Mesodermal cell (in vitro differentiated cells): Measurements from ENCODE around the gene OGFOD3.

ENCODE experiments used
- H3K27ac ChIP-seq: 2 replicates; pipeline ENCODE4 v1.7.0; 2013; ENCODE audit warnings: mild to moderate bottlenecking, low read depth, low read length, moderate library complexity; ENCODE audit not compliant: severe bottlenecking
- H3K36me3 ChIP-seq: 2 replicates; pipeline ENCODE4 v1.7.1; 2013; ENCODE audit warnings: mild to moderate bottlenecking, low read length, moderate library complexity; ENCODE audit not compliant: control insufficient read depth, insufficient read depth
- H3K4me1 ChIP-seq: one replicate; pipeline ENCODE4 v1.7.1; 2013; ENCODE audit warnings: mild to moderate bottlenecking, low read length; ENCODE audit not compliant: insufficient read depth, control insufficient read depth, poor library complexity, severe bottlenecking
- H3K4me3 ChIP-seq: 2 replicates; pipeline ENCODE4 v1.7.0; 2013; ENCODE audit warnings: low read length, control low read depth, mild to moderate bottlenecking; ENCODE audit not compliant: insufficient read depth, poor library complexity, severe bottlenecking; ENCODE audit errors: extremely low read depth
- H3K9me3 ChIP-seq: 2 replicates; pipeline ENCODE4 v1.7.1; 2013; ENCODE audit warnings: mild to moderate bottlenecking, low read length, moderate library complexity; ENCODE audit not compliant: control insufficient read depth
- WGBS, 2 experiments: methylation state at CpG; one replicate each; pipeline ENCODE4 v1.1.5; 2013; ENCODE audit warnings: missing lambda C conversion rate in 2 of 2; ENCODE audit not compliant: insufficient coverage in 2 of 2; 5-methylcytosine and 5-hydroxymethylcytosine counted together

OGFOD3 gene

GRCh38 chr17:82356845-82357355, 61.5 kb downstream of the OGFOD3 start:
- H3K4me1 ChIP-seq: no peaks in the 10 kb centered on the region
- H3K9me3 ChIP-seq: no peaks in the 10 kb centered on the region
- WGBS, 2 experiments: 67 to 73% methylated on average over 19 to 20 of the region's 20 CpGs
- H3K27ac ChIP-seq: no peak overlapping the region
- no peaks in the 10 kb centered on the region for H3K36me3 ChIP-seq
- H3K4me3 ChIP-seq: no peak overlapping the region

GRCh38 chr17:82355770-82356427, 62.5 kb downstream of the OGFOD3 start:
- no peak overlapping the region for H3K27ac ChIP-seq
- H3K4me3 ChIP-seq: no peak overlapping the region
- 82 to 88% methylated on average over 11 of the region's 11 CpGs for WGBS, 2 experiments
- H3K9me3 ChIP-seq: no peaks in the 10 kb centered on the region
- no peaks in the 10 kb centered on the region for H3K4me1 ChIP-seq
- H3K36me3 ChIP-seq: no peaks in the 10 kb centered on the region

GRCh38 chr17:82354804-82355308, 63.5 kb downstream of the OGFOD3 start:
- no peaks in the 10 kb centered on the region for H3K36me3 ChIP-seq
- WGBS, 2 experiments: 79 to 92% methylated on average over 6 to 7 of the region's 7 CpGs
- H3K27ac ChIP-seq: no peak overlapping the region
- H3K4me1 ChIP-seq: no peaks in the 10 kb centered on the region
- no peaks in the 10 kb centered on the region for H3K9me3 ChIP-seq
- no peak overlapping the region for H3K4me3 ChIP-seq

GRCh38 chr17:82353484-82353883, 64.9 kb downstream of the OGFOD3 start:
- Histone ChIP-seq H3K4me1 (no peaks in the 10 kb centered on the region), H3K36me3 (no peaks in the 10 kb centered on the region), H3K4me3 (no peak overlapping the region), H3K27ac (no peak overlapping the region), H3K9me3 (no peaks in the 10 kb centered on the region)
- WGBS, 2 experiments: 87 to 92% methylated on average over 8 of the region's 8 CpGs

GRCh38 chr17:82351713-82352488, 66.5 kb downstream of the OGFOD3 start:
- Histone ChIP-seq H3K9me3 (no peaks in the 10 kb centered on the region), H3K27ac (no peak overlapping the region), H3K4me3 (no peak overlapping the region), H3K36me3 (no peaks in the 10 kb centered on the region), H3K4me1 (peaks cover under 1% of the 10 kb centered on the region)
- WGBS, 2 experiments: 50% methylated on average over 23 to 24 of the region's 26 CpGs

GRCh38 chr17:82351254-82351712, 67.1 kb downstream of the OGFOD3 start:
- Histone ChIP-seq H3K4me1 (peaks cover 4% of the 10 kb centered on the region), H3K36me3 (no peaks in the 10 kb centered on the region), H3K9me3 (no peaks in the 10 kb centered on the region), H3K27ac (no peak overlapping the region), H3K4me3 (no peak overlapping the region)
- 90 to 91% methylated on average over 19 to 20 of the region's 21 CpGs for WGBS, 2 experiments

- Histone ChIP-seq H3K4me1 (peaks cover 4% of the 10 kb centered on the region), H3K27ac (no peak overlapping the region), H3K4me3 (no peak overlapping the region), H3K9me3 (no peaks in the 10 kb centered on the region), H3K36me3 (no peaks in the 10 kb centered on the region)
- WGBS, 2 experiments: 92 to 95% methylated on average over 26 of the region's 28 CpGs
Observed at GRCh38 chr17:82350182-82351030, 68.0 kb downstream of the OGFOD3 start.

GRCh38 chr17:82349287-82349701, 69.1 kb downstream of the OGFOD3 start:
- H3K4me1 ChIP-seq: peaks cover 6% of the 10 kb centered on the region
- H3K36me3 ChIP-seq: no peaks in the 10 kb centered on the region
- H3K9me3 ChIP-seq: no peaks in the 10 kb centered on the region
- 80 to 85% methylated on average over 4 to 11 of the region's 11 CpGs for WGBS, 2 experiments
- H3K27ac ChIP-seq: no peak overlapping the region
- H3K4me3 ChIP-seq: no peak overlapping the region

GRCh38 chr17:82348866-82349265, 69.5 kb downstream of the OGFOD3 start:
- 87 to 89% methylated on average over 4 to 10 of the region's 11 CpGs for WGBS, 2 experiments
- no peaks in the 10 kb centered on the region for H3K36me3 ChIP-seq
- no peak overlapping the region for H3K27ac ChIP-seq
- H3K4me3 ChIP-seq: no peak overlapping the region
- H3K9me3 ChIP-seq: no peaks in the 10 kb centered on the region
- peaks cover 6% of the 10 kb centered on the region for H3K4me1 ChIP-seq

GRCh38 chr17:82348434-82348833, 70.0 kb downstream of the OGFOD3 start:
- Histone ChIP-seq H3K4me3 (no peak overlapping the region), H3K4me1 (peaks cover 6% of the 10 kb centered on the region), H3K36me3 (no peaks in the 10 kb centered on the region), H3K9me3 (no peaks in the 10 kb centered on the region), H3K27ac (no peak overlapping the region)
- 91 to 92% methylated on average over 7 of the region's 9 CpGs for WGBS, 2 experiments
